ENCODE data around the gene MAP3K10. TPM values are rescaled to one million over a fixed set of nuclear protein-coding genes. Genes with fewer than 3 reads are reported as not detected.

MAP3K10 gene
- total RNA-seq, 1 donor from 2014 or later: 22.7 TPM

DNA sequence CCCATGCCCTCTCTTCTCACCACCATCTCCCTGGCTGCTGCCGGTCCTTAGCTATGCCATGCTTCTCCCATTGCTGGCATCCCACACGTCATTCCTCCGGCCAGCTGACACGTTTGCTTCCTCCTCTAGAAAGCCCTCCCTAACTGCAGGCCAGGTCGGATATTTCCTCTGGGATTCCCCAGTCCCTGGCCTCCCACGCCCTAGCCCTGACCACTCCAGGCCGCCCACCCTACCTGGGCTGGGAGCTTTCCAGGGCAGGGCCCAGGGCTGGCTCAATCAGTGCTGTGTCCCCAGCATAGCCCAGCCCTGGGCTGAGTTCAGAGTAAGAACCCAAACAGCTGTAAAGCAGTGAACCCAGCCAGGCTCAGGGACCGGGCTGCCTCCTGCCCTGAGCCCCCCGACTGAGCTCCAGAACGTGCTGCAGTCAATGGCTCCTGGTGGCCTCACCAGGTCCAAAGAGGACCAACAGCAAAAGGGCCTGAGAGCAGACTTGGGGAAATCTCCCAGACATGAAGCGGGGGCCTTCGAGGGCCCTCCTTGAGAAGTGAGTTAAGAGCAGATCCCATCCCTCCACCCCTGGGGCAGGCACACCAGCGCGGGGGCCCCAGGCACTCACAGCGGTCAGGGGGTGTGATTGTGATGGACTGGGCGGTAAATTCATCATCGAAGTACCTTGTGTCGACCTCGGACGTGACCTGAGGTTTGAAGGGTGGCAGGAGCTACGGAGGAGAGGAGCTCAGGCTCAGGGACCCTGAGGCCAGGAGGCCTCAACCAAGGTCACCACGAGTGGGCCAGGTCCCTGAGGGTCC is 43.4 kb downstream of the MAP3K10 start:
- no peak overlapping the region for H3K4me3 Mint-ChIP-seq (ENCODE audit: unreplicated experiment)
- H3K27me3 Mint-ChIP-seq (ENCODE audit: low read depth): no peaks in the 10 kb centered on the region
- H3K36me3 Mint-ChIP-seq (ENCODE audit: low read depth): peaks cover 14% of the 10 kb centered on the region
- peaks cover 22% of the 10 kb centered on the region for H3K4me1 Mint-ChIP-seq (ENCODE audit: low read depth)
- H3K27ac Mint-ChIP-seq (ENCODE audit: unreplicated experiment): no peak overlapping the region
- H3K9me3 Mint-ChIP-seq (ENCODE audit: low read depth): no peaks in the 10 kb centered on the region
- TF ChIP-seq, protein P1, sequence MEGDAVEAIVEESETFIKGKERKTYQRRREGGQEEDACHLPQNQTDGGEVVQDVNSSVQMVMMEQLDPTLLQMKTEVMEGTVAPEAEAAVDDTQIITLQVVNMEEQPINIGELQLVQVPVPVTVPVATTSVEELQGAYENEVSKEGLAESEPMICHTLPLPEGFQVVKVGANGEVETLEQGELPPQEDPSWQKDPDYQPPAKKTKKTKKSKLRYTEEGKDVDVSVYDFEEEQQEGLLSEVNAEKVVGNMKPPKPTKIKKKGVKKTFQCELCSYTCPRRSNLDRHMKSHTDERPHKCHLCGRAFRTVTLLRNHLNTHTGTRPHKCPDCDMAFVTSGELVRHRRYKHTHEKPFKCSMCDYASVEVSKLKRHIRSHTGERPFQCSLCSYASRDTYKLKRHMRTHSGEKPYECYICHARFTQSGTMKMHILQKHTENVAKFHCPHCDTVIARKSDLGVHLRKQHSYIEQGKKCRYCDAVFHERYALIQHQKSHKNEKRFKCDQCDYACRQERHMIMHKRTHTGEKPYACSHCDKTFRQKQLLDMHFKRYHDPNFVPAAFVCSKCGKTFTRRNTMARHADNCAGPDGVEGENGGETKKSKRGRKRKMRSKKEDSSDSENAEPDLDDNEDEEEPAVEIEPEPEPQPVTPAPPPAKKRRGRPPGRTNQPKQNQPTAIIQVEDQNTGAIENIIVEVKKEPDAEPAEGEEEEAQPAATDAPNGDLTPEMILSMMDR (IDR thresholded peaks at IDR 0.05): no peak
- no peak for DNase-seq (ENCODE audit: low spot score)

DNA sequence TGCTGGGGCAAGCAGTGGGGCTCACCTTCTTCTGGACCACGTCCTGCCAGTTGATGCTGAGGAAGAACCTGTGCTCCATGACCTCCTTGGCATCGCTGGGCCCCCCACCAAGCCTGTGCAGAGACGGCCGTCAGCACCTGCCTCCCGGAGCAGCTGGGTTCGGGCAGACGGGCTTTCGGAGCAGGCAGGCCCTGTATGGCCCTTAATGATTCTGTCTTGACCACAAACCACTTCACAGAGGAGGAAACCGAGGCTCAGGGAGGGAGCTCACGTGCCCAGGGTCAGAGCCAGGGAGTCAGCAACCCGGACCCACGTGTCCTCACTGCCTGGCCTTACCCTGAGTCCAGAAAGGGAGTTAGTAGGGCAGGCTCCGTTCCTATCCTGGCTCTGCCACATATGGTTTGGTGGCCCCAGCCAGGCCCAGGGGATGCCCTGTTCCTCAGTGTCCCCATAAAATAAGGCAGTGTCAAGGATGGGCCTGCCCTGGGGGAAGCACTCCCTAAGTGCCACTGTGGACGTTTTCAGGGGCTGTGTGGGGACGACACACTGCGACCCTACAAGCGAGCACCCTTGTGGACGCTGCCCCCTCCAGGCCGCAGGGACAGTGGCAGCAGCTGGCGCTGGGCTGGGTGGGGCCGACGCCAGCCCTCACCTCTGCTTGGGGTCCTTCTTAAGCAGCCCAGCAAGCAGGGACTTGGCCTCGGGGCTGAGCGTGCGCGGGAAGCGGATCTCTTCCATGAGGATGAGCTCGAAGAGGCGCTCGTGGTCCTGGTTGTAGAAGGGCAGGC is 44.2 kb downstream of the MAP3K10 start:
- Mint-ChIP-seq H3K9me3 (ENCODE audit: low read depth) (no peaks in the 10 kb centered on the region), H3K27me3 (ENCODE audit: low read depth) (no peaks in the 10 kb centered on the region), H3K4me3 (ENCODE audit: unreplicated experiment) (no peak overlapping the region), H3K4me1 (ENCODE audit: low read depth) (peaks cover 14% of the 10 kb centered on the region), H3K36me3 (ENCODE audit: low read depth) (peaks cover 14% of the 10 kb centered on the region), H3K27ac (ENCODE audit: unreplicated experiment) (no peak overlapping the region)
- TF ChIP-seq, protein P1 (IDR thresholded peaks at IDR 0.05): peak; percentile 41
- DNase-seq (ENCODE audit: low spot score): no peak

DNA sequence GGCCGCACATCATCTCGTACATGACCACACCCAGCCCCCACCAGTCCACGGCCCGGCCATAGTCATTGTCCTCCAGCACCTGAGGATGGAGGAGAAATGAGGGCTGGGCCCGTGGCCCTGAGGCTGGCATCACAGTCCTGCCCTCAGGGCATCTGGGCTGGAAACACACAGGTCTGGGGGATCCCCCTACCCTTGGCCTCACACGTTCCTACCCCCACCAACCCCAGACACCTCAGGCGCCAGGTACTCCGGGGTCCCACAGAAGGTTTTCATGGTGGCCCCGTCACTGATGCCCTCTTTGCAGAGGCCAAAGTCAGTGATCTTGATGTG is 44.8 kb downstream of the MAP3K10 start:
- Mint-ChIP-seq H3K36me3 (ENCODE audit: low read depth) (peaks cover 14% of the 10 kb centered on the region), H3K4me1 (ENCODE audit: low read depth) (peaks cover 12% of the 10 kb centered on the region), H3K27me3 (ENCODE audit: low read depth) (no peaks in the 10 kb centered on the region), H3K27ac (ENCODE audit: unreplicated experiment) (no peak overlapping the region), H3K9me3 (ENCODE audit: low read depth) (no peaks in the 10 kb centered on the region), H3K4me3 (ENCODE audit: unreplicated experiment) (no peak overlapping the region)
- no peak for DNase-seq (ENCODE audit: low spot score)
- TF ChIP-seq, protein P1 (IDR thresholded peaks at IDR 0.05): no peak

DNA sequence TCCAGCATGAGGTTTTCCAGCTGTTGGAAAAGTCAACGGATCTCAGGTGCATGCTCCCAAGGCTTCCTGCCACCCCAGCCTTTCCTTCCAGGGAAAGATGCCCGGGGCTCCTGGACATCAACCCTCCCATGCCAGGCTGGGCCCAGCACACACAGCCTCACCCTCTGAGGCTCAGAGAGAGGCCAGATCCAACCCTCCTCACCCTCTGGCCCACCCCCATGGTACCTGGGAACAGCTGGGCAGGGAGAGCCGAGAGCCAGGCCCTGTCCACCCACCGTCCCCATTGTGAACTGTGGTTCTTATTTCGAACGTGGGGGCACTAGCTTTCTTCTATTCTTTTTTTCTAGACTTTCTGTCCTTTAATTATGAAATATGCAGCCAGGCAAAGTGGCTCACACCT is 45.1 kb downstream of the MAP3K10 start:
- DNase-seq (ENCODE audit: low spot score): no peak
- H3K27me3 Mint-ChIP-seq (ENCODE audit: low read depth): no peaks in the 10 kb centered on the region
- TF ChIP-seq, protein P1 (IDR thresholded peaks at IDR 0.05): no peak
- no peaks in the 10 kb centered on the region for H3K9me3 Mint-ChIP-seq (ENCODE audit: low read depth)
- H3K4me1 Mint-ChIP-seq (ENCODE audit: low read depth): peaks cover 9% of the 10 kb centered on the region
- H3K36me3 Mint-ChIP-seq (ENCODE audit: low read depth): peaks cover 17% of the 10 kb centered on the region
- H3K27ac Mint-ChIP-seq (ENCODE audit: unreplicated experiment): no peak overlapping the region
- no peak overlapping the region for H3K4me3 Mint-ChIP-seq (ENCODE audit: unreplicated experiment)

DNA sequence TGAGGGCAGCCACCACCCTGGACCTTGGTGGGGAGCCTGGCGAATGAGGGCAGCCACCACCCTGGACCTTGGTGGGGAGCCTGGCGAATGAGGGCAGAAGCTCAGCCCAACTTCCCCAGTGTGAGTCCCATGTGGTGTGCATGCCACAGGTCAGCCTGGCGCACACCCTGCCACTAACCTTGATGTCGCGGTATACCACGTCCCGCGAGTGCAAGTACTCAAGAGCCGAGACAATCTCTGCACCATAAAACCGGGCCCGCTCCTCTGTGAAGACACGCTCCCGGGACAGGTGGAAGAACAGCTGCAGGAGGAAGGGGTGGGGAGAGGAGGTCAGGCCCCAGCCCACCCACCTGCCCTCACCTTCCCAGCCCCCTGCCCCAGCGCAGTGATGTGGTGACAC is 46.6 kb downstream of the MAP3K10 start:
- Mint-ChIP-seq H3K4me3 (ENCODE audit: unreplicated experiment) (no peak overlapping the region), H3K27ac (ENCODE audit: unreplicated experiment) (no peak overlapping the region), H3K36me3 (ENCODE audit: low read depth) (peaks cover 19% of the 10 kb centered on the region), H3K4me1 (ENCODE audit: low read depth) (no peaks in the 10 kb centered on the region), H3K9me3 (ENCODE audit: low read depth) (no peaks in the 10 kb centered on the region), H3K27me3 (ENCODE audit: low read depth) (no peaks in the 10 kb centered on the region)
- DNase-seq (ENCODE audit: low spot score): no peak
- TF ChIP-seq, protein P1 (IDR thresholded peaks at IDR 0.05): no peak

Measured in chondrocyte (in vitro differentiated cells).